ENCODE measurements around the gene DEFB113.

Gene DEFB113

GRCh38 chr6:49935387-49935786, 34.0 kb downstream of the DEFB113 start:
- DNase-seq (ENCODE audit: low spot score) = no peak

- no peak for DNase-seq (ENCODE audit: low spot score)
Measured at GRCh38 chr6:49934770-49935169, 34.7 kb downstream of the DEFB113 start.

GRCh38 chr6:49933526-49933925, 35.9 kb downstream of the DEFB113 start:
- DNase-seq (ENCODE audit: low spot score) = no peak

- DNase-seq (ENCODE audit: low spot score) = no peak
Measured at GRCh38 chr6:49929340-49929739, 40.1 kb downstream of the DEFB113 start.

- no peak for DNase-seq (ENCODE audit: low spot score)
Measured at GRCh38 chr6:49923826-49924225, 45.6 kb downstream of the DEFB113 start.

- no peak for DNase-seq (ENCODE audit: low spot score)
Measured at GRCh38 chr6:49919935-49920644, 49.3 kb downstream of the DEFB113 start.

GRCh38 chr6:49919261-49919660, 50.2 kb downstream of the DEFB113 start:
- no peak for DNase-seq (ENCODE audit: low spot score)

GRCh38 chr6:49918787-49919186, 50.6 kb downstream of the DEFB113 start:
- DNase-seq (ENCODE audit: low spot score) = no peak
